Mammary epithelial cell (primary cell): Measurements from ENCODE around the gene MAB21L4.

ENCODE experiments used
- CTCF ChIP-seq, 2 donors: IDR thresholded peaks in 1 of 2; conservative IDR thresholded peaks in 1 of 2; 2 replicates each; pipeline ENCODE4 v1.5.1; 2011 to 2012; ENCODE audit warnings: inconsistent platforms in 2 of 2, low read length in 2 of 2, mild to moderate bottlenecking in 2 of 2, control low read depth in 1 of 2, low read depth in 1 of 2; ENCODE audit not compliant: insufficient read depth in 1 of 2; ENCODE audit errors: extremely low read depth in 1 of 2
- EZH2 ChIP-seq: IDR thresholded peaks from 2 replicates; pipeline ENCODE4 v1.6.1; 2012; ENCODE audit warnings: low read length, inconsistent platforms, borderline replicate concordance

- TF ChIP-seq CTCF (conservative IDR thresholded peaks at IDR 0.05 in 1 of 2, IDR thresholded peaks at IDR 0.05 in 1 of 2; ENCODE audit: extremely low read depth in 1 of 2, insufficient read depth in 1 of 2, low read depth in 1 of 2, low read length in 2 of 2) (no peak), EZH2 (no peak)
Observed at GRCh38 chr2:240905176-240905781, 9.3 kb upstream of the MAB21L4 start.
